K562 (cell line): Measurements from ENCODE around the gene EXT2. TPM values are rescaled to one million over a fixed set of nuclear protein-coding genes. Genes with fewer than 3 reads are reported as not detected.

ENCODE experiments used
- ATAC-seq: fragments of 200-7000 bp; cut with Tn5 transposase; 3 replicates; pipeline ENCODE4 v1.9.1; 2020; ENCODE audit warnings: moderate library complexity
- BruUV-seq: library from RNA; stranded (reverse); fragments of 400-500 nt; replicated peaks from 2 replicates; lab custom pipeline; 2021; lab: Mats Ljungman, UMichigan
- CTCF ChIA-PET: fragments of 300-600 bp; formaldehyde crosslinking; extraction: SDS; loops from one replicate; lab custom pipeline; 2021; ENCODE audit warnings: low intra/inter-chr PET ratio; lab: Yijun Ruan, JAX
- POLR2A ChIA-PET: fragments of 300-600, 350-650 bp; sonication (Branson Sonifier 250); formaldehyde crosslinking; extraction: SDS; loops from one replicate; lab custom pipeline; 2021; ENCODE audit warnings: antibody characterized with exemption, inconsistent platforms; lab: Yijun Ruan, JAX
- DNase-seq, 4 experiments: peaks; one replicate each; pipeline versions ENCODE4 v3.0.0 to v3.0.0-alpha.2; 2011 to 2018; ENCODE audit warnings: low spot score in 3 of 4, mixed read lengths in 3 of 4; ENCODE audit errors: extremely low read depth in 1 of 4
- FAIRE-seq: peaks from 2 replicates; lab custom pipeline; 2011; peaks lifted over from hg19 to GRCh38; lab: Jason Lieb, UNC
- H2AFZ ChIP-seq: 2 replicates; pipeline ENCODE4 v1.6.0; 2011; ENCODE audit warnings: low read depth, low read length, control low read depth, inconsistent platforms
- H3K27ac ChIP-seq: fragments of 200-600 bp; 3 replicates; pipeline ENCODE4 v1.8.0; 2011; ENCODE audit warnings: low read depth, mild to moderate bottlenecking, control low read depth, inconsistent platforms, low read length, moderate library complexity, mixed read lengths; ENCODE audit errors: extremely low read depth
- H3K27me3 ChIP-seq, 2 experiments: fragments of 300-600 bp in 1 of 2; 2 replicates in 1 of 2; 3 replicates in 1 of 2; pipeline versions ENCODE4 v1.6.0 to v1.8.0; 2011; ENCODE audit warnings: inconsistent platforms in 2 of 2, low read length in 2 of 2, mild to moderate bottlenecking in 1 of 2, mixed read lengths in 1 of 2, moderate library complexity in 1 of 2; ENCODE audit not compliant: control insufficient read depth in 2 of 2, insufficient read depth in 2 of 2
- H3K36me3 ChIP-seq: fragments of 300-600 bp; 3 replicates; pipeline ENCODE4 v1.8.0; 2011; ENCODE audit warnings: mild to moderate bottlenecking, low read length, inconsistent platforms; ENCODE audit not compliant: control insufficient read depth, insufficient read depth
- H3K4me1 ChIP-seq, 2 experiments: fragments of 200-600 bp in 1 of 2; replicated peaks in 1 of 2; 2 replicates in 1 of 2; 3 replicates in 1 of 2; pipeline versions ENCODE4 v1.5.1 to v1.8.0; 2011; ENCODE audit warnings: inconsistent platforms in 2 of 2, low read length in 2 of 2, mild to moderate bottlenecking in 1 of 2, mixed read lengths in 1 of 2, moderate library complexity in 1 of 2; ENCODE audit not compliant: control insufficient read depth in 2 of 2, insufficient read depth in 2 of 2
- H3K4me2 ChIP-seq: 2 replicates; pipeline ENCODE4 v1.6.1; 2011; ENCODE audit warnings: low read length, control low read depth, inconsistent platforms, mixed read lengths; ENCODE audit not compliant: insufficient read depth
- H3K4me3 ChIP-seq: fragments of 200-600 bp; sonication (generic), shearing (Covaris generic); 2 replicates; pipeline ENCODE4 v1.5.1; 2016; ENCODE audit warnings: control low read depth, inconsistent platforms
- H3K79me2 ChIP-seq: fragments of 200-600 bp; 3 replicates; pipeline ENCODE4 v1.8.0; 2011; ENCODE audit warnings: low read length, inconsistent platforms; ENCODE audit not compliant: control insufficient read depth, insufficient read depth
- H3K9ac ChIP-seq, 2 experiments: 2 replicates each; pipeline versions ENCODE4 v1.6.0 to v1.6.1; 2011; ENCODE audit warnings: low read depth in 2 of 2, low read length in 2 of 2, control low read depth in 1 of 2, inconsistent platforms in 1 of 2, mild to moderate bottlenecking in 1 of 2, mixed read lengths in 1 of 2; ENCODE audit not compliant: insufficient read depth in 1 of 2
- H3K9me1 ChIP-seq: one replicate; pipeline ENCODE4 v1.6.0; 2011; ENCODE audit warnings: inconsistent platforms, mild to moderate bottlenecking, low read length, moderate library complexity; ENCODE audit not compliant: control insufficient read depth, insufficient read depth
- H3K9me3 ChIP-seq: replicated peaks from 2 replicates; pipeline ENCODE4 v1.5.1; 2011; ENCODE audit warnings: low read depth, low read length, inconsistent platforms; ENCODE audit not compliant: control insufficient read depth, insufficient read depth
- H4K20me1 ChIP-seq: replicated peaks from 2 replicates; pipeline ENCODE4 v1.6.1; 2011; ENCODE audit warnings: low read length, inconsistent platforms, mixed read lengths; ENCODE audit not compliant: control insufficient read depth, insufficient read depth
- ZNF239 ChIP-seq: fragments of 250-450 bp; sonication (Bioruptor Pico); IDR thresholded peaks from 2 replicates; pipeline ENCODE4 v1.4.0; 2020; ENCODE audit warnings: mild to moderate bottlenecking
- WGBS: fragments of 100-300 bp; shearing (Covaris generic); methylation state at CpG from one replicate; pipeline ENCODE4 v1.1.6; 2016; ENCODE audit warnings: low coverage, mixed read lengths; ENCODE audit not compliant: insufficient coverage; ENCODE audit errors: missing lambda C conversion rate; 5-methylcytosine and 5-hydroxymethylcytosine counted together
- in situ Hi-C: fragments of 300-500 bp; cut with MboI; formaldehyde crosslinking; loops from 4 replicates; pipeline ENCODE4 v1.15.0; 2018; ENCODE audit warnings: inconsistent platforms, mixed read lengths
- intact Hi-C: fragments of 100-400 bp; cut with micrococcal nuclease; formaldehyde crosslinking; loops from 2 replicates; pipeline ENCODE4 v1.14.2; 2022
- polyA plus RNA-seq, 8 experiments: library from polyadenylated mRNA; depleted of rRNA in 4 of 8; stranded (reverse) in 5 of 8; unstranded in 3 of 8; fragments of >200 nt; fragmentation: Nextera tagmentation in 2 of 8; fragmentation: Illumina TruSeq in 1 of 8; extraction: Ambion mirVana in 2 of 8; extraction: Trizol in 1 of 8; gene quantifications; 2 replicates each; pipeline versions ENCODE4 v1.2.1 to v1.2.3, GENCODE V29; 2011 to 2014; ENCODE audit warnings: inconsistent platforms in 1 of 8, missing spikeins in 1 of 8
- total RNA-seq, 7 experiments: library from RNA; depleted of rRNA in 6 of 7; stranded (reverse); fragments of >200 nt in 6 of 7; fragmentation: Illumina TruSeq in 2 of 7; extraction: Trizol in 2 of 7; gene quantifications; 2 replicates each; pipeline versions ENCODE4 v1.2.1 to v1.2.3, GENCODE V29; 2011 to 2021; ENCODE audit warnings: low replicate concordance in 1 of 7
- TF ChIP-seq, protein P1 (sequence below): fragments of 250-450 bp; sonication (Bioruptor Pico); IDR thresholded peaks from 2 replicates; pipeline ENCODE4 v1.9.0; 2021; ENCODE audit warnings: mild to moderate bottlenecking
- TF ChIP-seq, protein P2 (sequence below): fragments of 450-650 bp; IDR thresholded peaks from 2 replicates; pipeline ENCODE4 v1.6.1; 2018; ENCODE audit warnings: mild to moderate bottlenecking, low read depth; ENCODE audit not compliant: partially characterized antibody

The EXT2 gene
- total and polyA plus RNA-seq, 9 of the 15 experiments (the other 6 are each of a cell fraction or from before 2014, with no cell fraction given), result 7.5 to 52.1 (median 38.1) TPM

DNA sequence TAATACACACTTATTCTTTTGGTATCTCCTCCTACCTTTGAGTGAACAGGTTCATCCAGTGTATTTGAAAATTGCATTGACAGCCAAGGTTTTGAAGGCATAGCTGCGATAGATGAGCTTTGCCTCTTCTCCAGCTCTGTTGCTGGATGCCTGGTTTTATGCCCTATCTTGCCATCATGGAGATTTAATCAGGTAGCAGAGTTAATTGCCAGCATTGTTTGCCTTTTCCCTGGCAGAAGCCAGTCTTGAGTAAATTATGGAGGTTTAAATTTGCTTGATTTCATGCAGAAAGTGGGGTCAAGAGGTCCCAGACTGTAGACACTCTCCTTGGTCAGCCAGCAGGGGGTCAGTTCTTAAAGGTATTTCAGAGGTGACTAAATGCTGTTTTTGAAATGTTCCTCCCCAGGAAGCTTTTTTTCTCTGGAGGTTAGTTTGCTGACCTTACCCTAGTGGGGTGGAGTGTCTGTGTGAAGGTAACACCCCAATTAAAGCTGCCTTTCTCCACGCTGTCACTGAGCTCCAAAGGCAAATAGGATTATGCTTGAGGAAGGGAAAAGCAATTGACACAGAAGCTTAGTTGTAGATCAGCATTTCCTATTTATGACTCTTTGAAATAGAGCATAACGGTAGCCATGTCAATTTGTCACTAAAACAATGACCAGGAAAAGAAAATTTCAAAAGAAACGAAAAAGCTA lies 96.0 kb downstream of the EXT2 start:
- H3K9ac ChIP-seq, result no peak overlapping the region
- no peak overlapping the region for H3K4me3 ChIP-seq
- no TSS peak for BruUV-seq
- no peaks in the 10 kb centered on the region for H3K9me1 ChIP-seq
- CTCF ChIA-PET, result no interaction called here
- DNase-seq (no peak), ATAC-seq (no peak)
- 60% methylated on average over 4 of the region's 4 CpGs for WGBS
- H3K4me1 ChIP-seq, result no peaks in the 10 kb centered on the region
- H3K36me3 ChIP-seq, result no peaks in the 10 kb centered on the region
- in situ Hi-C loops, result no loop called here
- no peaks in the 10 kb centered on the region for H4K20me1 ChIP-seq
- H2AFZ ChIP-seq, result no peak overlapping the region
- TF ChIP-seq, protein P1, sequence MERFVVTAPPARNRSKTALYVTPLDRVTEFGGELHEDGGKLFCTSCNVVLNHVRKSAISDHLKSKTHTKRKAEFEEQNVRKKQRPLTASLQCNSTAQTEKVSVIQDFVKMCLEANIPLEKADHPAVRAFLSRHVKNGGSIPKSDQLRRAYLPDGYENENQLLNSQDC (CRISPR knock-in tag), result no peak
- TF ChIP-seq ZNF239 (CRISPR knock-in tag), result no peak
- TF ChIP-seq, protein P2, sequence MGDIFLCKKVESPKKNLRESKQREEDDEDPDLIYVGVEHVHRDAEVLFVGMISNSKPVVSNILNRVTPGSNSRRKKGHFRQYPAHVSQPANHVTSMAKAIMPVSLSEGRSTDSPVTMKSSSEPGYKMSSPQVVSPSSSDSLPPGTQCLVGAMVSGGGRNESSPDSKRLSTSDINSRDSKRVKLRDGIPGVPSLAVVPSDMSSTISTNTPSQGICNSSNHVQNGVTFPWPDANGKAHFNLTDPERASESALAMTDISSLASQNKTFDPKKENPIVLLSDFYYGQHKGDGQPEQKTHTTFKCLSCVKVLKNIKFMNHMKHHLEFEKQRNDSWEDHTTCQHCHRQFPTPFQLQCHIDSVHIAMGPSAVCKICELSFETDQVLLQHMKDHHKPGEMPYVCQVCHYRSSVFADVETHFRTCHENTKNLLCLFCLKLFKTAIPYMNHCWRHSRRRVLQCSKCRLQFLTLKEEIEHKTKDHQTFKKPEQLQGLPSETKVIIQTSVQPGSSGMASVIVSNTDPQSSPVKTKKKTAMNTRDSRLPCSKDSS, result no peak
- TF ChIP-seq, all 486 proteins: peak for 0
- POLR2A ChIA-PET, result interaction anchor here (0.6 to 1.7 kb wide), 5 partner anchors 12 to 141 kb away, joined by 3 to 6 read pairs (median 3); no protein-coding TSS in a partner anchor
- no peak for FAIRE-seq
- no peaks in the 10 kb centered on the region for H3K79me2 ChIP-seq
- peaks cover 5% of the 10 kb centered on the region for H3K9me3 ChIP-seq
- intact Hi-C loops, result no loop called here
- H3K4me2 ChIP-seq, result no peak overlapping the region
- H3K27ac ChIP-seq, result no peak overlapping the region
- H3K27me3 ChIP-seq, result no peaks in the 10 kb centered on the region
